ENCODE measurements around the gene MNDA.

The MNDA gene

DNA sequence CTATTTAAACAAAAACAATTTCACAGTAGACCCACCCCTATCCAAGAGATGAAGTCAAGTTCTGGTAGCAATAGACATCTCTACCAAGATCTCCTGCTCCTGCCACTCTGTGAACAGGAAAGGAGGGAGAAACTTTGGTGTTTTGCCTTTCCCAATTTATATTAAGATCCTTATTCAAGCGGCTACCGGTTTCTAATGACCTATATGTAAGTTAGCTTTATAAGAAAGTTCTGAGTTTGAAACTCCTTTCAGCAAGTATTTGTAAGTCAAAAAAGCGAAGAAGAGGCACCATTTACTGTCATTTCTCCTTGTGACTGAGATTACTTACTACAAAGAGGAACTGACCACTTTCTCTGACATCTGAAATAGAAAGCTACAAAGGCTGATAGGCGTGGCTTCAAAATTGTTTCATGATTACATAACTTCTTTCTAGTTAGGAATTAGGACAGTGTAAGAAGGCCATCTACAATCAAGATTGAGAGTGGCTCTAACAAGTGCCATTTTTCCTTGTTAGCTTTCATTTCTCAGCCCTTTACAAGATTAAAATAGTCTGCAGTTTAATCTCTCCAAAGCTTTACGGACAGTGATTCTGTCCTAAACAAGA lies at the start of gene MNDA:
Gene MNDA (plus strand): TSS at position 448 of the 604 bp plus-strand sequence. CDS start 10,803 bp downstream, outside the sequence.
- DNase-seq: no peak

DNA sequence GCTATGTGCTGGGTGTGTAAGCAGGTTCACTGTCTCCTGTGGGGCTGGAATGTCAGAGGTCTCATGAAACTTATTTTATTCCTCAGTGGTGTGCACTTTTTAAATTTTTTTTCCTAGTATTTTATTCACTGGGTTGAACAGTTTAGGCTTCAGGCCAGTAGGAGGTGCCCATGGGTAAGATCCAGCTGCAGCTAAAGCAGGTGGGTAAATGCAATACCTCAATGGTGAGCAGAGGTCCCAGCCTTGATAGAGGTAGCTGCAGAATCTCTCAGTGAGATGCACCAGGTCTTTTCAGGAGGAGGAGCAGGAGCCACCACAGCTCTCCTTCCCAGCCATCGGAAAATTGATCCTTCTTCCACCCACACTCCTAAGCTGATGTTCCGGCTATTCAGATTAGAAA lies 37.5 kb upstream of the MNDA start:
- no peak for DNase-seq

DNA sequence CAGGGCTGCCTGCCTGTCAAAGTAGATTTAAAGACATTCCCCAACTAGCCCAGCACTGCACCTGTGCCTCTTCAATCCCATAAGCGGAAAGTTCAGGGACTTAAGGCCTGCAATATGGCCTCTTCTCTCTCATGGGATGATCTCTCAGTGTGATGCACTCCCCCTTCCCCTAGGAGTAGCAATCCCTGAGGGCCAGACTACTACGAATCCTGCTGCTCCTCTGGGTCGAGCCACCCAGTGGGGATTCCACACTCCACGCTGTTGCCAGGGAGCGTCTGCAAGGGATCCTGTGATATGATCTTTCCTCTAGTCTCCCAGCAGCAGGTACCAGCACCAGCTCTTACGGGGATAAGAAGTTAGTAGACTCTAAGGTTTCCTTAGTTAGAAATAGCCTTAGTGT lies 36.9 kb upstream of the MNDA start:
- DNase-seq: no peak

DNA sequence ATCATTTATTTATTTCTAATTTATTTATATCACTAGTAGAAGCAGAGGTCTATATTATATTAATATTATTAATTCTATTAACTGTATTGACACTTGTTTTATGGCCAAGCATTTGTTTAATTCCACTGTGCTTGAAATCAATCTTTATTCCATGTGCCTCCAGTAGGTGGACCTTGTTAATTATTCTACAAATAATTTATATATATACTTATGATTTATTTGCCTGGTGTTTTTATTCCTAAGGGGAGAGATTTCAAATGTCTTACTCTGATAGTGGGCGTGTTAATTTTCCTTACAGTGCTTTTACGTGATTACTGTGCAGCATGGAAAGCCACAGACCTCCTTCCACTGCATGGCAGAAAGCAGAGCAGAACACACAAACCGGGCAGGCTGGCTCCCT lies 32.6 kb upstream of the MNDA start:
- no peak for DNase-seq

DNA sequence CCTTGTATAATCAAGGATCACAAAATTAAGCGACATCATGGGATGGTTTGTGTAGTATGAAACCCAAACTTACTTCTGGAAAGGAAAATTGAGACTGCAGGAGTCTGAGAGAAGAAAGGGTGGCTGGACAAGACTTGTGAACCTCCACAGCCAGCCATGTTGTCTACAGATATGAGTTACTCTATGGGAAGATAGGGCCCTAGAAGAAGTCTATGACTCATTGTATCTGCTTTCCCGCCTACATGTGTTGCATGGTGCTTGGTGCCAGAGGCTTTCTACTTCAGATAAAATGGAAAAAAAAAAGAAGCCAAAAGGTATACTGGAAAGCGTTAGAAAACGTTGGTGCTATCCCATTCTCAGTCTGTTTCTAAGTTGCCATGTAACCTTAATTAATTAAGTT lies 31.5 kb upstream of the MNDA start:
- no peak for DNase-seq

DNA sequence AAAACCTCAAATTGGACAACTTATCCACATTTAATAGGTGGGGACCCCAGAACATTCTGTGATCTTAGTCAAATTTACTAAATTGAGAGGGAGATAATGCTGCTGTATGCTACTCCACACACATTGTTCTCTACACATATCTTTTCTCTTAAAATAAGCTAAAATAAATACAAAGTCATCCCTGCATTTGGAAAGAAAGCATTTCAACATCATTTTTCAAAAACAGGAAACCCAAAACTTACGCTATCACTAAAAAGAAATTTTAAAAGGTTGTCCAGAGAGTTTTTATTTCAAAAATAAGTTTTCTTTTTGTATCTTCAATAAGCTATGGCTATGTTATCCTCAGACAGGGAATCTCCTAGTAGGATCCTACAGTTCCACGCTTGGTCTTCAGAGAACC lies 30.6 kb upstream of the MNDA start:
- no peak for DNase-seq

DNA sequence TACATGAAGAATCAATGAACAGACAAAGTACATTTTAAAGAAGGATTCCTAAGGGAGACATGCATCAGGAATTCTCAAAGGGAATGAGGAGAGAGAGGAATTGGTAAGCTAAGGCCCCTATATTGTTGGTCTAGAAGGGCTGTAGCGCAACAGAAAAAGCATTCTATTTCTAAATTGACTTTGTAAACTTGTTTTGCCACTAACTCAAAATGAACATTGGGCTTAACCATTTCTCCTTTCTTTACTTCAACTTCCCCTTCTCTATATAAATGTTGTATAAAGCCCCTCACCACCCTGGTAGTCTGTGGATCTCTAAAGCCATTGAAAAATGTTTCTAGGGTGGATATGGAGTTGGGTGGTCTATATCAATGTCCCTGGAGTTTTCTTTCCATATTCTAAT lies 29.8 kb upstream of the MNDA start:
- no peak for DNase-seq

DNA sequence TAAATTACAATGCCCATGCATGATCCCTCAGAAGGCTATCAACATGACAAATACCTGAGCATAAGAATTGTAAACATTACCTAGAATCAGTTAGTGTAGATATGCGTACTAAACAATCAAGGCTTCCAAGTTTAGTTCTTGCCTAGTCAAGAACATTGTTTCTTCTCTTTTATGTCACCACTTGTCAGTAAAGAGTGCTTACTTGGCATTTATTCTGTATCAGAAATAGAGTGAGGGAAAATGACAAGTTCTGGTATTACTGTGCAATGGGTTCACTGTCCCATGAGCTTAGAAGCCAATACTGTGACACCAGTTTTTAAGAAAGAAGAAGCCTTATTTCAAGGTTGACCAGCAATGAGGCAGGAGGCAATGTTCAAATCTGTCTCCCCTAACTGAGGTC lies 27.5 kb upstream of the MNDA start:
- DNase-seq: no peak

DNA sequence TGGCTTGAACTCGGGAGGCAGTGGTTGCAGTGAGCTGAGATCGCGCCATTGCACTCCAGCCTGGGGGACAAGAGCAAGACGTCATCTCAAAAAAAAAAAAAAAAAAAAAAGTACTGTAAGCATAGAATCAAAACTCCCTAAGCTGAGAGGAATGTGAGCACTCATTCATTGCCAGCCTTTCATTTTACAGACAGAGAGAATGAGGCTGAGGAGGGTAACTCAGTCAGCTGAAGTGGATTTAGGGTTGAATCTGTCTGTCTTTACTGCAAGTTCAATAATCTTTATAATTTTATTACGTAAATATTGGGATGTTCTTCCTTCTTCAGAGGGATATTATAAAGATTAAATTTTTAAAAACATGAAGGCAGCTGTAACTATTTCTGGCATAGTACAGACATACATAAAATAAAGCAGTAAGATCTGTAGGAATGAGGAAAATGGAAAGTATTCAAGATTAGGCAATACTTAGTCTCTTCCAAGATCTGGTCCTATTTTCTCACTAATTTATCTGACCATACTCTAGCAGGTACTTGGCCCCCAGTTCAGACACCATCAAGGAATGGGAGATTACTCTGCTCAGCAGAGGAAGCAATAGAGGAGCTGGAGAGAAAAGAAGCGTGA lies 24.1 kb upstream of the MNDA start:
- DNase-seq: no peak

DNA sequence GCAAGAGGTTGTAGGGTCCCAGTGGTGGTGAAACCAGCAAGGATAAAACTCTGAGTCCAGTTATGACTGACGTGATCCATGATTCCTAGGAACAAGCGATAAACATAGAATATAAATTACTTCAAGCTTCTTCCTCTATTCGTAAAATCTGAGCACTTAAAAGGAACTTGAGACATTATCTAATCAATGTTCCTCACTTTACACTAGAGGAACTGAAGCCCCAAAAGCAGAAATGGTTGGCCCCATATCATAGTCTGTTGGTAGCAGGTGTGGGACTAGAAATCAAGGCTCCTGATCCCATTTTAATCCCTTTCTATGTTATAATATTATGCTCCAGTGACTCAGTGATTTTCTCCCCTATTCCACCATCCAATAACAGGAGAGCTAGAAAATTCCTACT lies 21.9 kb upstream of the MNDA start:
- DNase-seq: no peak

DNA sequence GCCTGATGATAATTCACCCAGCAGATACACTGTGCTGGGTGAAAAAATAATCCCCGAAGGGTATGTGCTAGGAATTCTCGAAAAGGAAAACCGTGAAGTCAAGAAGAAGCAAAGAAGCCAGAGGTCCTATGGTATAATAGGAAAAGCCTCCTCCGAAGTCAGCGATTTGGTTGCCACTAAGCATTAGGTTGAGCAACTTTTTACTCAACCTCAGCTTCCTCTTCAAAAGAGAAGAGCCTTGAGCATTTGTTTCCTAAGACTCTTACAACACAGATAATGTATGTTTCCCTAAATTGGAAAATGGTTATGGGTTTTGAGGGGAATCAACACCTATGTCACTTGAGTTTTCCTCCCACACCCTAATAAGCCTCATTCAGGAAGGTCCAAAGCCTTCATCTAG lies 21.3 kb upstream of the MNDA start:
- no peak for DNase-seq

DNA sequence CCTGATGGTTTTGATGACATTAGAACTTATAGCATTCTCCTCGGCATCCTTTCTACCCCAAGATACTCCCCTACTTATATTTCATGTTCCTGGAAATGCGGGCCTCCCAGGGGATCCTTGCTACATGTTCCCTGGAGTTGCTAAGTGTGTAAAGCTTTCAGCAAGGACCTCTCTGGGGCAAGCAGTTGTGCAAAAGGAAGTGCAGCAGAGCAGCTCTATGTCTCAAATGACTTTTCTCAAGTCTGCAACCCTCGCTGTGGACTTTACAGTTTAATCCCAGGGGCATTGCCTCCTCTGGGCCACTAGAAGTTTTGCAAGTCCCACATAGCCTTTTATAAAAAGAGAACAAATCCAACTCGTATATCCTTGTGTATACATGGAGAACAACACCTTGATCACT lies 20.8 kb upstream of the MNDA start:
- no peak for DNase-seq

DNA sequence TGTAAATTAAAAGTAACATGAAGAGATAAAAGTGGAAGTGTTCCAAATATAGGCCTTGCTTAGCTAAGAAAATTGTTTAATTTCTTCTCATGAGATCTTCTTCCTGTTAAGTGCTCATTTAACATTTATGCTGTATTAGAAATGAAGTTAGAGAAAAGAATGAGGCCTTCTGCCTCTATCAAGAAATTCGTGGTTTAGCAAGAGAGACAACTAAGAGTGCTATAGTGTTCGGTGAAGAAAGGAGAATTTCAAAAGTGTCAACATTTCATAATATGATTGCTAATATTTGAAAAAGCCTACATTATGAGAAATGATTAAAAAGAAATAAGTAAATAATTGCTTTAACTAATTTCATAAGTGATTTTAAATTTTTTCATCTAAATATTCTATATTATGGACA lies 18.8 kb upstream of the MNDA start:
- DNase-seq: no peak

DNA sequence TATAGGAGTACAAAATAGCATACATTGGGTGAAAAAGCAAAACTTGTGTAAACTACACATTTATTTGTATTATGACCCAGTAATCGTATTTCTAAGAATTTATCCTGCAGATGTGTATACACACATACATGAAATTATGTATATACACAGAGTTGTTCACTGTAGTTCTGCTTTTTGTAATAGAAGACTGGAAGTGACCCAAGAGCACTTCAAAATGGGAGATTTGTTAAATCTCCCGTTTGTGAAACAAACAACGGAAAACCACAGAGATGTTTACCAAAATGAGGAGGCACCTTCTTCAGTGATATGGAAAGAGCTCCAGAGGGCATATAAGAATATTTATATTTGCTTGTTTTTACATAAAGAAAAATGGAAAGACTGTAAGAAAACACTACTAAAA lies 18.0 kb upstream of the MNDA start:
- DNase-seq: no peak

DNA sequence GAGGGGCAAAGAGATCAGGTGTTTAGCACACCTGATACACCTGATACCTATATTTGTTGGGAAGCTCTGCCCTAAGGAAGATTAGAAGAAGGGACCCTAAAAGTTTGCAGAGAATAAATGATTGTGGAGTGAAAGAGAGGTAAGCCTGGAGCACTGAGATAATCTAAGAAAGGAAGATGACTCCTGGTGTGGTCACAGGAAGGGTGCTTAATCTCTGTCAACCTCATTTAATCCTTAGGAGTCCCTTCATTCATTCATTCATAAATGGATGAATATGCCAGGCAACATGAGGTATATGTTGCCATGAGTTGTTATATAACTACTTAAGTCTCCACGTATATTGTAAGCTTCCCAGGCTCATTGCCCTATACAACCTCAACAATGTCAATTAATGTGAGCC lies 16.2 kb upstream of the MNDA start:
- no peak for DNase-seq

DNA sequence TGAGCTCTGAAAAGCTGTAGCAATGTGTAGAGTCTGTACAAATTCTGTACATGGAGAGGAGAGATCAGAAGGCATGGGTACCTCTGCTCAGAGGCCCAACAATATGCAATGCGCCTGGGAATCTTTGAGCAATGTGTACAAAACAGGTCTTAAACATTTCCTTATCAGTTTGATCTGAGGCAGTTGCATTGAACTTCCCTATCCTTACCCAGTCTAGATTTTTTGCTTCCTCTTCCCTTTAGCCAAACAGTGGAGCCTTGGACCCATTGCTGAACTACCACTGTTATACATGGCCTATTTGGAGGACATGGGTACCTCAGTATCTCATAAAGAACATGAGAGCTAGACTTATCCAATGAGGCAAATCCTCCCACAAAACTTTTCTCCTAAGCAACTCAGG lies 12.6 kb upstream of the MNDA start:
- DNase-seq: no peak

DNA sequence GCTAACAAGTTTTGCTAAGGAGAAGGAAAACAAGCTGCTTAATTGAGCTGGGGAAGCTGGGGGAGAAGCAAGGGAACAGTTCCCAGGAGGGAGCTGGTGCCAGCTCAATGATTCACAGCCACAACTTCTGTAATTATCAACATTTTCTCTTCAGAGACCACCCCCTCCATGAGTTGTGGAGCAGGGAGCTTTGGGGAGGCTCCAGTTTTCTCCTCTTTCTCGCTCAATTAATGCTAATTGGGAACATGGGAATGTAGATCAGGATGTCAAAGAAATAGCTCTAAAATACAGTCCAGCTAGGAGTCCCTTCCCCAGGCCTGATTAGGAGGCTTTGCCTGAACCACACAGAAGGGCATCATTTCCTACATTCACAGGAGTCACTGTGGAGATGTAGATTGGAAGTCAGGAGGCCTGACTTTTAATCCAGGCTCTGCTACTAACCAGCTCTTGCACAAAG lies 12.1 kb upstream of the MNDA start:
- no peak for DNase-seq

DNA sequence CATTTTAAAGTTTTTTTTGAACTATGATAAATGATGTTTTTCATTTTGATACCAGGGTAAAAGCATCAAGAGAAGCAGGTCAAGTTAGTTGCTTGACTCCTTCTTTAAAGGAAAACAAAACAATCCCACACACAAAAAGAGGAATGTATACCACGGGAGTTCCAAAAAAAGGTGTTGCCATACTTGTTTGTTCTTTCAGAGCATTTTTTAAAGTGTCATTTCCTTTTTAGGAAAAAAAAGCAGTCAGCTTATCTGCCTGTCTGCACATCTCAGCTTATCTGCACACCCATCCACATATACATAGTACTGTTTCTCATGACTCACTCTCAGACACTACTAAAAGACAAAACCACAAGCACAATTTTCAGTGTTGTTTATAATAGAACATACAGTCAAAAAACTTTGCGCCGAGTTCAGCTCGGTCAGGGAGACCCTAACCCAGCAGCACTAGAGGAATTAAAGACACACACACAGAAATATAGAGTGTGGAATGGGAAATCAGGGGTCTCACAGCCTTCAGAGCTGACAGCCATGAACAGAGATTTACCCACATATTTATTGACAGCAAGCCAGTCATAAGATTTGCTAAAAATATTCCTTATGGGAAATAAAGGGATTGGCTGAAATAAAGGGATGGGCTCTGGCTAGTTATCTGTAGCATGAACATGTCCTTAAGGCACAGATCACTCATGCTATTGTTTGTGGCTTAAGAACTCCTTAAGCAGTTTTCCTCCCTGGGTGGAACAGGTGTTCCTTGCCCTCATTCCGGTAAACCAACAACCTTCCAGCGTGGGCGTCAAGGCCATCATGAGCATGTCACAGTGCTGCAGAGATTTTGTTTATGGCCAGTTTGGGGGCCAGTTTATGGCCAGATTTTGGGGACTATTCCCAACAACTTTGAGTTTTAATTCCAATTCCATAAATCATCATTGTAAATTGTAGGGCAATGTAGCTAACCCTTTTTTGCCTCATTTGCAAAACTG lies 11.4 kb upstream of the MNDA start:
- DNase-seq: no peak

DNA sequence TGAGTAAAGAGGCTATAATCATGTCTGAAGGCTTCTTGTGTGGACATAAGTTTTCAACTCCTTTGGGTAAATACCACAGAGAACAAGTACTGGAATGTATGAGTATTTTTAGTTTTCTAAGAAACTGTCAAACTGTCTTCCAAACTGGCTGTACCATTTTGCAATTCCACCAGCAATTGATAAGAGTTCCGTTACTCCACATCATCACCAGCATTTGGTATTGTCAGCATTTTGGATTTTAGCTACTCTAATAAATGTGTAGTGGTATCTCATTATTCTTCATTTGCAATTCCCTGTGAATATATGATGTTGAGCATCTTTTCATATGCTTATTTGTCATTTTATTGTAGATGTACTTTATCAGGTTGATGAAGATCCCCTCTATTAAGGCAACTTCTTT lies 9.4 kb upstream of the MNDA start:
- no peak for DNase-seq

DNA sequence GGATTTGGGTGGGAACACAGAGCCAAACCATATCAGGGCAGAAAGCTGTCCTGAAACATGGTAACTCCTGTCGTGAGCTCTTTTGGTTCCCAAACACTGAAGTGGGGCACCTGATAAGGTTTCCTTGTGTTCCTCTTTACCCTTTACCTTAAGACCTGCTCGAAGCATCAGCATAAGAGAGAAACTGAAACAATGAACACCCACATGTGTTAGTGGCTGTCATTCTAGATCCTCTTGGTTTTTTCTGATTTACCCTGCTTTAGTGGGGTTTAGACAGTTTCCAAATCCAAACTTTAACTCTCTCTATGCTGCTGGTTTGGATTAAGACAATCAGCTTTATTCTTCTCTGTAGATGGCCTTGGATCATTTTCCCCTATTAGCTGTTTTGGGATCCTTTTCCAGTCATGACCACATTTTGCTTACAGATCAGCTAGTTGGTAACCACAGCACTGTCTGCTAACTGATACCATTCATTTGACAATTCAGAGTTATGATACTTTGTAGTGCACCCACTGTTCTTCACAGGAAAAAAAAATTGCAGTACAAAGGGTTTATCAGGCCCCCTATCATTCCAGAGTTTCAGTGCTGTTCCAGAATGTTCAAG lies 975 bp upstream of the MNDA start:
- no peak for DNase-seq

DNA sequence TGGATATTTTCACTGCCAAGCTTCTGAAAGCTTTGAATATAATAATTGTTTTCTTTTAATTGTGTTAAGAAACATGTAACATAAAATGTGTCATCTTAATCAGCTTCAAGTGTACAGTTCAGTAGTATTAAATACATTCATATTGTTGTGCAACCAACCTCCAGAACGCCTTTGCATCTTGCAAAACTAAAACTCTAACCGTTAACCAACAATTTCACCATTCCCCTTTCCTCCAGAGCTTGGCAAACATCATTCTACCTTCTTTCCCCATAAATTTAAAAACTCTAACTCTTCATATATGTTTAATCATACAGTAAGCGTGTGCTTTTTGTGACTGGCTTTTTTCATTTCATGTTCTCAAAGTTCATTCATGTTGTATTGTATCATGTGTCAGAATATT lies 2.1 kb downstream of the MNDA start:
- no peak for DNase-seq

DNA sequence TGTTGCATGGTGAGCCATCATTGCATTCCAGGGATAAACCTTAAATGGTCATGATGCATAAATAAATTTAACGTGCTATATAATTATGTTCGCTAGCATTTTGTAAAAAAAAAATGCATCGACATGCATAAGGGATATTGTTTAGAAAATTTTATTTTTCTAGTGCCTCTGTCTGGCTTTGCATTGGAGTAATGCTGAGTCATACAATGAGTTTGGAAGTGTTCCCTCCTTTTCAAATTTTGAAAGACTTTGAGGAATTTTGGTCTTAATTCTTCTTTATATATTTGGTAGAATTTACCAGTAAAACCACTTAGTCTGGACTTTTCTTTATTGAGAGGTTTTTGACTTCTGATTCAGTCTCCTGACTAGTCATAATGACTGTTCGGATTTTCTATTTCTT lies 4.9 kb downstream of the MNDA start:
- DNase-seq: no peak

DNA sequence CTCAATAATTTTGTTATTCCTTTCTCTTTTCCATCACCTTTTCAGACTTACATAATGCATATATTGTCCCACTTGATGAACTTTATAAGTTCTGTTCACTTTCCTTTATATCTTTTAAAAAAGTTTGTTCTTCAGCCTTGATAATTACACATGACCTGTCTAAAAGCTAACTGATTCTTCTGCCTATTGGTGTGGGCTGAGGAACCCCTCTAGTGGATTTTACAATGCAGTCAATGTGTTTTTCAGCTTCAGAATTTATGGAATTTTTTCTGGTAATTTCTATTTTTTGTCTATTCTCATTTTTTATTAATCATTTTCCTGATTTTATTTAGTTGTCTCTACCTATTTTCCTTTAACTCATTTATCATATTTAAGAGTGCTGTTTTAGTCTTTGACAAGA lies 7.5 kb downstream of the MNDA start:
- DNase-seq: no peak

DNA sequence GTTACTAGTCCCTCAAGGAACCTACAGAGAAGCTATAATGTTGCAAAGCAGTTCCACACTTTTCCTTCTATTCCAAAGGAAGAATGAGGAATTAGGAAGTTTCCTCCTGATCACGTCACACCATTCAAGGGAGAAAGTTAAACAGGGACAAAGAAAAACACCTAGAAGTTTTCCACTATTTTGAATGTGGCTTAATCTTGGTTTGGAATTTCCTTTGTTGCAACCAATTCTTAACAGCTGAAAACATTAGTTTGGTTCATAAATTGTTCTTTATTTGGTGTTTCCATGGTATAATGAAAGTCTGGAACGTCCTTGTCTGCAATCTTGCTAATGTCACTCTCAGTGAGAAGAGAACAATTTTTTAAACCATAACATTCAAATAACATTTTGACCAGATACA lies 8.4 kb downstream of the MNDA start:
- DNase-seq: no peak
